Neuronal stem cell (in vitro differentiated cells): Measurements from ENCODE around the gene C13orf46.
A peak's percentile ranks its signal among the peaks of the same experiment; 100 is the strongest.

Source experiments
- DNase-seq: peaks from one replicate; pipeline ENCODE4 v3.0.0-alpha.2; 2013; ENCODE audit warnings: low spot score
- H2AFZ ChIP-seq: one replicate; pipeline ENCODE4 v1.6.1; 2013; ENCODE audit warnings: mild to moderate bottlenecking, low read length, inconsistent platforms
- H2AK5ac ChIP-seq: 2 replicates; pipeline ENCODE4 v1.6.1; 2013; ENCODE audit warnings: low read depth, mild to moderate bottlenecking, inconsistent platforms, low read length, moderate library complexity, mixed read lengths
- H2BK120ac ChIP-seq: 2 replicates; pipeline ENCODE4 v1.6.1; 2013; ENCODE audit warnings: low read depth, mild to moderate bottlenecking, inconsistent platforms, low read length, moderate library complexity, mixed read lengths
- H2BK12ac ChIP-seq: one replicate; pipeline ENCODE4 v1.6.1; 2013; ENCODE audit warnings: low read length, inconsistent platforms
- H2BK15ac ChIP-seq: 2 replicates; pipeline ENCODE4 v1.6.1; 2013; ENCODE audit warnings: mild to moderate bottlenecking, low read length, inconsistent platforms, mixed read lengths
- H2BK5ac ChIP-seq: one replicate; pipeline ENCODE4 v1.6.1; 2013; ENCODE audit warnings: inconsistent platforms, mild to moderate bottlenecking, low read length, moderate library complexity
- H3K14ac ChIP-seq: one replicate; pipeline ENCODE4 v1.6.1; 2013; ENCODE audit warnings: low read length, inconsistent platforms
- H3K18ac ChIP-seq: 2 replicates; pipeline ENCODE4 v1.6.1; 2013; ENCODE audit warnings: low read length, inconsistent platforms
- H3K23ac ChIP-seq: 2 replicates; pipeline ENCODE4 v1.6.1; 2013; ENCODE audit warnings: low read depth, mild to moderate bottlenecking, mixed read lengths, low read length, inconsistent platforms; ENCODE audit not compliant: poor library complexity
- H3K27ac ChIP-seq: replicated peaks from 3 replicates; pipeline ENCODE4 v1.5.1; 2013; ENCODE audit warnings: low read length, inconsistent platforms
- H3K27me3 ChIP-seq, 3 experiments: 2 replicates each; pipeline ENCODE4 v1.6.1; 2013; ENCODE audit warnings: low read length in 3 of 3, mild to moderate bottlenecking in 2 of 3, inconsistent platforms in 1 of 3, low read depth in 1 of 3, mixed read lengths in 1 of 3, moderate library complexity in 1 of 3; ENCODE audit not compliant: control insufficient read depth in 3 of 3, insufficient read depth in 3 of 3
- H3K36me3 ChIP-seq, 2 donors: replicated peaks in 1 of 2; 2 replicates each; pipeline ENCODE4 v1.6.1; 2013; ENCODE audit warnings: low read length in 2 of 2; ENCODE audit not compliant: control insufficient read depth in 2 of 2, insufficient read depth in 2 of 2
- H3K4ac ChIP-seq: 2 replicates; pipeline ENCODE4 v1.6.1; 2013; ENCODE audit warnings: inconsistent platforms, mild to moderate bottlenecking, low read length, moderate library complexity
- H3K4me1 ChIP-seq, 2 donors: 1 replicate in 1 of 2; 2 replicates in 1 of 2; pipeline ENCODE4 v1.6.1; 2013; ENCODE audit warnings: low read length in 2 of 2, low read depth in 1 of 2; ENCODE audit not compliant: control insufficient read depth in 2 of 2, insufficient read depth in 1 of 2
- H3K4me2 ChIP-seq: one replicate; pipeline ENCODE4 v1.6.1; 2013; ENCODE audit warnings: mild to moderate bottlenecking, low read length, inconsistent platforms; ENCODE audit not compliant: insufficient read depth, poor library complexity, severe bottlenecking
- H3K4me3 ChIP-seq, 2 donors: 2 replicates each; pipeline ENCODE4 v1.5.1; 2013; ENCODE audit warnings: low read length in 2 of 2, mild to moderate bottlenecking in 2 of 2, inconsistent platforms in 1 of 2, moderate library complexity in 1 of 2
- H3K79me1 ChIP-seq: one replicate; pipeline ENCODE4 v1.6.1; 2013; ENCODE audit warnings: low read depth, mild to moderate bottlenecking, inconsistent platforms, low read length, moderate library complexity
- H3K9ac ChIP-seq: one replicate; pipeline ENCODE4 v1.6.1; 2013; ENCODE audit warnings: mild to moderate bottlenecking, low read depth, low read length, inconsistent platforms; ENCODE audit not compliant: poor library complexity
- H3K9me3 ChIP-seq, 2 donors: replicated peaks in 1 of 2; 2 replicates each; pipeline versions ENCODE3 to v1.6.1; 2013; ENCODE audit warnings: low read length in 2 of 2, mild to moderate bottlenecking in 2 of 2, inconsistent platforms in 1 of 2, low read depth in 1 of 2, mixed read lengths in 1 of 2, moderate library complexity in 1 of 2; ENCODE audit not compliant: control insufficient read depth in 2 of 2, insufficient read depth in 1 of 2
- H4K8ac ChIP-seq: one replicate; pipeline ENCODE4 v1.6.1; 2013; ENCODE audit warnings: low read depth, mild to moderate bottlenecking, inconsistent platforms, low read length, moderate library complexity
- H4K91ac ChIP-seq: one replicate; pipeline ENCODE4 v1.6.1; 2013; ENCODE audit warnings: low read length, low read depth, mild to moderate bottlenecking, inconsistent platforms; ENCODE audit not compliant: poor library complexity
- WGBS, 2 donors: extraction: QIAGEN DNeasy Blood & Tissue Kit; methylation state at CpG; one replicate each; pipeline ENCODE4 v1.1.7; 2013; ENCODE audit warnings: missing lambda C conversion rate in 2 of 2, mixed read lengths in 1 of 2; ENCODE audit not compliant: insufficient read length in 2 of 2, insufficient replicate concordance in 1 of 2; ENCODE audit errors: extremely low coverage in 2 of 2; 5-methylcytosine and 5-hydroxymethylcytosine counted together

The C13orf46 gene

GRCh38 chr13:113920606-113921286, 53.1 kb downstream of the C13orf46 start:
- no peak overlapping the region for H3K18ac ChIP-seq
- no peak overlapping the region for H2BK120ac ChIP-seq
- no peak overlapping the region for H3K9ac ChIP-seq
- H3K4ac ChIP-seq: no peak overlapping the region
- no peak overlapping the region for H3K4me2 ChIP-seq
- no peak overlapping the region for H2BK15ac ChIP-seq
- H3K4me1 ChIP-seq: no peaks in the 10 kb centered on the region
- H3K79me1 ChIP-seq: no peaks in the 10 kb centered on the region
- no peak overlapping the region for H2AFZ ChIP-seq
- no peak overlapping the region for H3K14ac ChIP-seq
- H3K9me3 ChIP-seq: peaks cover 2 to 7% of the 10 kb centered on the region in 2 donors
- no peak overlapping the region for H2BK12ac ChIP-seq
- H4K8ac ChIP-seq: no peak overlapping the region
- WGBS, 2 donors: no CpG with 5 or more reads among the region's 13 CpGs
- H3K23ac ChIP-seq: peak overlapping the region; percentile 56
- DNase-seq: no peak
- no peak overlapping the region for H4K91ac ChIP-seq
- H3K27ac ChIP-seq: no peak overlapping the region
- no peak overlapping the region for H2AK5ac ChIP-seq
- H2BK5ac ChIP-seq: no peak overlapping the region
- no peaks in the 10 kb centered on the region for H3K36me3 ChIP-seq
- H3K4me3 ChIP-seq: no peak overlapping the region
- peaks cover 0 to 2% (median 0%) of the 10 kb centered on the region in 3 experiments for H3K27me3 ChIP-seq

GRCh38 chr13:113919761-113920559, 53.9 kb downstream of the C13orf46 start:
- no peak for DNase-seq

GRCh38 chr13:113918981-113919701, 54.7 kb downstream of the C13orf46 start:
- no peak overlapping the region for H2BK5ac ChIP-seq
- H3K36me3 ChIP-seq: no peaks in the 10 kb centered on the region
- H3K4me1 ChIP-seq: no peaks in the 10 kb centered on the region
- H3K14ac ChIP-seq: peak overlapping the region; percentile 63
- no peak overlapping the region for H3K4me2 ChIP-seq
- no CpG with 5 or more reads among the region's 23 CpGs for WGBS, 2 donors
- H3K79me1 ChIP-seq: no peaks in the 10 kb centered on the region
- H3K23ac ChIP-seq: no peak overlapping the region
- no peak overlapping the region for H4K91ac ChIP-seq
- H3K4ac ChIP-seq: no peak overlapping the region
- no peak overlapping the region for H4K8ac ChIP-seq
- no peak overlapping the region for H2BK12ac ChIP-seq
- H3K27me3 ChIP-seq: peaks cover 0 to 9% (median under 1%) of the 10 kb centered on the region in 3 experiments
- H2AK5ac ChIP-seq: no peak overlapping the region
- no peak overlapping the region for H2AFZ ChIP-seq
- H2BK120ac ChIP-seq: no peak overlapping the region
- no peak overlapping the region for H2BK15ac ChIP-seq
- peaks cover 2 to 7% of the 10 kb centered on the region in 2 donors for H3K9me3 ChIP-seq
- no peak overlapping the region for H3K27ac ChIP-seq
- no peak overlapping the region for H3K4me3 ChIP-seq
- no peak overlapping the region for H3K9ac ChIP-seq
- DNase-seq: no peak
- H3K18ac ChIP-seq: peak overlapping the region; percentile 27

More at GRCh38 chr13:113919761-113920559, 53.9 kb downstream of the C13orf46 start:
- no peak overlapping the region for H2BK120ac ChIP-seq
- no peaks in the 10 kb centered on the region for H3K36me3 ChIP-seq
- H2BK5ac ChIP-seq: no peak overlapping the region
- H4K8ac ChIP-seq: no peak overlapping the region
- peaks cover 2 to 7% of the 10 kb centered on the region in 2 donors for H3K9me3 ChIP-seq
- H4K91ac ChIP-seq: no peak overlapping the region
- H3K27me3 ChIP-seq: peaks cover 0 to 5% (median 0%) of the 10 kb centered on the region in 3 experiments
- H3K18ac ChIP-seq: peak overlapping the region; percentile 62
- no peak overlapping the region for H2BK15ac ChIP-seq
- H2AFZ ChIP-seq: no peak overlapping the region
- peak overlapping the region; percentile 45 for H3K23ac ChIP-seq
- no peak overlapping the region for H3K4ac ChIP-seq
- no peak overlapping the region for H3K4me2 ChIP-seq
- H3K14ac ChIP-seq: no peak overlapping the region
- peak overlapping the region; percentile 33 for H3K9ac ChIP-seq
- H3K4me1 ChIP-seq: no peaks in the 10 kb centered on the region
- H3K27ac ChIP-seq: no peak overlapping the region
- WGBS, 2 donors: no CpG with 5 or more reads among the region's 9 CpGs
- H2AK5ac ChIP-seq: no peak overlapping the region
- H2BK12ac ChIP-seq: no peak overlapping the region
- no peak overlapping the region for H3K4me3 ChIP-seq
- H3K79me1 ChIP-seq: no peaks in the 10 kb centered on the region
